Germinal center (tissue), 1 donor: Measurements from ENCODE around the gene NIPSNAP2.
"Not testable (repeated sequence)": the region's sequence is repeated elsewhere in the genome, so short reads cannot be mapped to it uniquely, and the experiment has no call there.

Experiments used
- DNase-seq: peaks from one replicate; pipeline ENCODE4 v3.0.0; 2012; ENCODE audit warnings: mixed read lengths, low spot score

Gene NIPSNAP2

GRCh38 chr7:55964261-55965099 is at the start of gene NIPSNAP2:
Gene NIPSNAP2 (plus strand): TSS chr7:55964585. CDS start chr7:55964610, 25 bp downstream.
- DNase-seq, result peak; percentile 80

- no peak for DNase-seq
Observed at GRCh38 chr7:55917771-55918170, 46.6 kb upstream of the NIPSNAP2 start.

DNA sequence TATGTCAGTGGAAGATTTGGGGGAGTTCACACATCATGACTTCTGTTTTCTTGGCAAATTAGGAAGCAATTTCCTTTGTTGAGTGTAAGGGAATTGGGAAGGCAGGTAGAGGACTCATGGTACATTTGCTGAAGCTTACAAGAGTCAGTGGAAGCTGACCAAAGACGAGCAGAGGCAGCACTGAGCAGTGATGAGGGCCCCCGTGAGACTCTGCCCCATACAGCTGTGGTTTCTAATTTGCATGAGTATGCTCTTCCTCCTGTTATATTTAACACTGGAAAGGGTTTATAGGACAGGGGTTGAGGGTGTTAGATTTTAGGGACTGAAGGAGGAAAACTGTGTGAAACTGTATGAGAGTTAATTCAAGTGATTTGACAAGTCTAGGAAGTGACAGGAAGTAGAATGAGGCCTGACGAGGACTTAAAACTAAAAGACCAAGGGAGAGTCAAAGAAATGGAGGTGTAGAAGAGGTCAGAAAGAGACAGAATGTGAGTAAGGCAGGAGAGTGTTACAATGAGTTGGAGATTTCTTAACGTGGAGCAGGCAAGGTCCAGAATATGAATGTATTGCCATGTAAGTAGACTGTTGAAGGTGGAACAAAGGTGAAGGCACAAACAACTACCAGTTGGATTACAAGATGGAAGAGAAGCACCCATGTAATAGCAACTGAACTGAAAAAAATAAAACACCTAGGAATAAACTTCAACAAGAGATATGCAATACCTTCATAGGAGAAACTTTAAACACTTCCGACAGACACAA is 36.2 kb upstream of the NIPSNAP2 start:
- peak; percentile 29 for DNase-seq

- DNase-seq, result no peak
Observed at GRCh38 chr7:55931421-55932151, 32.8 kb upstream of the NIPSNAP2 start.

DNA sequence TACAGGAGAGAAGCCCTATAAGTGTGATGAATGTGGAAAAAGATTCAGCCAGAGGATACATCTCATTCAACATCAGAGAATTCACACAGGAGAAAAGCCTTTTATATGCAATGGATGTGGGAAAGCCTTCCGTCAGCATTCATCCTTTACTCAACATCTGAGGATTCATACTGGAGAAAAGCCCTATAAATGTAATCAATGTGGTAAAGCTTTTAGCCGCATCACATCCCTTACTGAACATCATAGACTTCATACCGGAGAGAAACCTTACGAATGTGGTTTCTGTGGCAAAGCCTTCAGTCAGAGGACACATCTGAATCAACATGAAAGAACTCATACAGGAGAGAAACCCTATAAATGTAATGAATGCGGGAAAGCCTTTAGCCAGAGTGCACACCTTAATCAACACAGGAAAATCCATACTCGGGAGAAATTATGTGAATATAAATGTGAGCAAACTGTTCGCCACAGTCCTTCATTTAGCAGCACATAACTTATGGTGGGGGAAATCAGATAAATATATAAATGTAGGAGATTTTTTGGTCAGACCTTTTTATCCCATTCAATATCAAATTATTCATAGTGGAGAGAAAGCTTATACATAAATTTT is 24.8 kb upstream of the NIPSNAP2 start:
- no peak for DNase-seq

- DNase-seq, result no peak
Observed at GRCh38 chr7:55946545-55946944, 17.8 kb upstream of the NIPSNAP2 start.

DNA sequence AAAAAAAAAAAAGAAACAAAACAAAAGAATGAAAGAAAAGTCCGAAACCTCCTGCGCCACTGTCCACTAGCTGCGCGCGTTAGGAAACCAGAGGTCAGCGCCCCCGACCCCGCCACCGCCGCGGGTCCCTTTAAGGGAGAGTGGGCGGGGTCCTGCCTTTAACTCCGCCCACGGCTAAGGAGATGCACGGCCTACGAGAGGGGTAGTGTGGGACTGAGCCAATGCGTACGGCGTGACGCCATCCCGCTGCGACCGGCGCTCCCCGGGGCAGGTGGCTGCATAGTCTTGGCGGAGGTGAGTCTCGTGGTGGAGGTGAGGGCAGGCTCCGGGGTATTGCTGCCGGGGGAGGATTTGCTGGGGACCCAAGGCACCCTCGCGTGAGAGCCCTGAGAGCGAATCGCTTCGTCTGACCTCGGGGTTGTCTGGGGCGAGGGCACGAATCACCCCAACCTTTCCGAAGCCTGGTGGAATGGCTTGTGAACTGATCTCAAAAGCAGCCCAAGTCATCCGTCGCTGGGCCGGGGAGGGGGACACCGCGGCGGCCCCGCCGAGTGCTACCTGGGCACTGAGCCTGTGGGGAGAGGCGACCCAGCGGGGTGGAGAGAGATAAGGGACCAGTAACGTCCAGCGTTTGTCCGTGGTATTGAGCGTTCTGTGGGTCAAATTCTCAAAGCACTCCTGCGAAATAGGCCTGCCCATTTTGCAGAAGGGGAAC is 12.6 kb upstream of the NIPSNAP2 start, which contains the start of gene MRPS17:
Gene MRPS17, plus strand, starts transcription at position 241 of the 715 bp plus-strand sequence. CDS start 1,319 bp downstream, outside the sequence.
- peak; percentile 98 for DNase-seq

DNA sequence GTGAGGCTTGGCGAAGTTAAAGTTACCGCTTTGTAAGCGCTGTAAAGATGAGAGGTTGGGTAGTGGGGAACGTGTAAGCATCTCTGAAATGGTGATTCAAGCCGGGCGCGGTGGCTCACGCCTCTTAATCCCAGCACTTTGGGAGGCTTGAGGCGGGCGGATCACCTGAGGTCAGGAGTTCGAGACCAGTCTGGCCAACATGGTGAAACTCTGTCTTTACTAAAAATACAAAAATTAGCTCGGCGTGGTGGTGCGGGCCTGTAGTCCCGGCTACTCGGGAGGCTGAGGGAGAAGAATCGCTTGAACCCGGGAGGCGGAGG is 12.1 kb upstream of the NIPSNAP2 start:
- DNase-seq, result not testable (repeated sequence)

DNA sequence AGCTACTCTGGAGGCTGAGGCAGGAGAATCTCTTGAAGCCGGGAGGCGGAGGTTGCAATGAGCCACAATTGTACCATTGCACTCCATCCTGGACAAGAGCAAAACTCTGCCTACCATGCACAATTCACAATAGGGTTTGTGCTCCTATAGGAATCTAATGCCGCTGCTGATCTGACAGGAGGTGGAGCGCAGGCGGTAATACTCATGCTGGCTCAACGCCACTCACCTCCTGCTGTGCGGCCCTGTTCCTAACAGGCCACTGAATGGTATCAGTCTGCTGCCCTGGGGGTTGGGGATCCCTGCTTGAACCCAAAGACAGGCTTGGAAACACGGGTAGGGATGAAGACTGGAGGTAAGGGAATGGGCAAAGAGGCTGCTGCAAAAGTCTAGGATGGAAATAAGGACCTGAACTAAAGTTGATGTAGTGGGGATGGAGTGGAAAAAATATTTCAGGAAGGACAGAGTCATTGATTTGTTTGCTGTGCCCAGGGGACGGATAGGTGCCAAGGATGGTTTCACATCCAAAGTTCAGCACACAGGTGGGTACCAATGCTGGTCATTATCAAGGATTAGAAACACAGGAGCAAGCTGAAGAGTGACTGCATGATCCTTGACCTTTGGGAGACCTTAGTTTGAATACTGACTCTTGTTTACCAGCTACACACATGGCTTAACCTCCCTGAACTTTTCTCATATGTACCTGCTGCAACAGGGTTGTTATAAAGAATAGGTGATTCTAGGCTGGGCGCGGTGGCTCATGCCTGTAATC is 10.5 kb upstream of the NIPSNAP2 start:
- no peak for DNase-seq

DNA sequence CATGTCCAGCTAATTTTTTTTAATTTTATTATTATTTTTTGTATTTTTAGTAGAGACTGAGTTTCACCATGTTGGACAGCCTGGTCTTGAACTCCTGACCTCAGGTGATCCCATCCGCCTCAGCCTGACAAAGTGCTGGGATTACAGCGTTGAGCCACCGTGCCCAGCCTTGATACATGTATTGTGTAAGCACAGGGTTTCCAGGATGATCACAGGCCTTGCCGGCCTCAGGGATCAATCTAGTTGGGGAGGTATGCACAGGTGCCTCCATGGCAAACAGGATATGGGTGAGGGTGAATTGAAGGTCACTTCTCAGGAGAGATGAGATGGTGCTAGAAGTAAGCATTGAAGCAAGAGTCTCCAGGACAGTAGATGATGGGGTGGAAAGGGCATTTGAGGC is 7.2 kb upstream of the NIPSNAP2 start:
- DNase-seq, result no peak

- no peak for DNase-seq
Observed at GRCh38 chr7:55962014-55962413, 2.4 kb upstream of the NIPSNAP2 start.

DNA sequence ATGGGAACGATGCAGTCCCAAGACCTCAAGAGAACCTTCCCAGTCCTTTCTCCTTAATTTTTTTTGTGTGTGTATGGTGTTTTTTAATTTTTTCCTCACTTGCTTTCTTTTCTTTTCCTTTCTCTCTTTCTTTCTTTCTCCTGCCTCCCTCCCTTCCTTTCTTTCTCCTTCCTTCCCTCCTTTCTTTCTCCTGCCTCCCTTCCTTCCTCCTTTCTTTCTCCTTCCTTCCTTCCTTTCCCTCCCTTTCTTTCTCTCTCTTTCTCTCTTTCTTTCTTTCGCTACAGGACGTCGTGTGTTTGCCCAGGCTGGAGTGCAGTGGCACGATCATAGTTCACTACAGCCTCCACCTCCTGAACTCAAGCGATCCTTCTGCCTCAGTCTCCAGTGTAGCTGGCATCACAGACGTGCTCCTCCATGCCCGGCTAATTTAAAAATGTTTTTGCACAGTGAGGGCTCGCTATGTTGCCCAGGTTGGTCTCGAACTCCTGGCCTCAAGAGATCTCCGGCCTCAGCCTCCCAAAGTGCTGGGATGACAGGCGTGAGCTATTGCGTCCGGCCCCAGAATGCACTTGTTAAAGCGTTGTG is 709 bp upstream of the NIPSNAP2 start:
- no peak for DNase-seq

DNA sequence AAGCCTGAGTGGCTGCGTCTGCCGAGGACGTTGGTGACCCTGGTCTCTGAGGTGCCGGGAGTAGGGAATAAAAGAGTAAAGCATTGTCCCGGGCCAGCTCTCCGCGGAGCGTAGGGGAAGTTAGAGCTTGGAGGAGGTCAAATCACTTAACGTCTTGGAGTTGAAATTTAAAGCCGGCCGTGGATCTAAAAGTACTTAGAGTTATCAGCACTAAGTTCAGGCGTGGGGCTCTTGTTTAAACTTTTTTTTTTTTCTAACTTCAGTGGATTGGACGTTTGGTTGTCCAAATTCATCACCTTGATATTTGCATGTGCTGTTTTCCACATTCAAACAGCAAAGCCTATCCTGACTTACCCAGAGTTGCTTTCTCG is 700 bp downstream of the NIPSNAP2 start:
- DNase-seq, result peak; percentile 12

DNA sequence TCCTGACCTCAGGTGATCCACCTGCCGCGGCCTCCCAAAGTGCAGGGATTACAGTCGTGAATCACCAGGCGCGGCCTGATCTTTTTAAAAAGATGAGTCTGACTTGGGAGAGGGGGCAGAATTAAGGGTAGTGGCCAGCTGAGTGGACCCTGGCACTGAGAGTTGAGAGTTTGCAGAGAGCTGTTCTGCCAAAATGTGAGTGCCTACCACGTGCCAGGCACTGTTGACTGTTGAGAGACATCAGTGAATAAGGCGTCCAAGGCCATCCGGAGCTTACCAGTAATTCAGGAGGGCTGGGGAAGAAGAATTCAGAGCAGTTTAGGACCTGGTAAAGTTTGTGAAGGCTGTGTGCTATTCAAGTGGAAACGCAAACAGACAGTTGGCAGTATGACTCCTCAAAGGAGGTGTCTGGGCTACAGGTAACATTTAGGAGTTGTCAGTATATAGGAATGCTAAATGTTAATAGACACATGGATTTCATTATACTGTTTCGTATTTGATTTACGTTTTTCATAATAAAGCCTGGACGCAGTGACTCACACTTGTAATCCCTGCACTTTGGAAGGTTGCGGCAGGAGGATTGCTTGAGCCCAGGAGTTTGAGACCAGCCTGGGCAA is 1.5 kb downstream of the NIPSNAP2 start:
- DNase-seq, result no peak

DNA sequence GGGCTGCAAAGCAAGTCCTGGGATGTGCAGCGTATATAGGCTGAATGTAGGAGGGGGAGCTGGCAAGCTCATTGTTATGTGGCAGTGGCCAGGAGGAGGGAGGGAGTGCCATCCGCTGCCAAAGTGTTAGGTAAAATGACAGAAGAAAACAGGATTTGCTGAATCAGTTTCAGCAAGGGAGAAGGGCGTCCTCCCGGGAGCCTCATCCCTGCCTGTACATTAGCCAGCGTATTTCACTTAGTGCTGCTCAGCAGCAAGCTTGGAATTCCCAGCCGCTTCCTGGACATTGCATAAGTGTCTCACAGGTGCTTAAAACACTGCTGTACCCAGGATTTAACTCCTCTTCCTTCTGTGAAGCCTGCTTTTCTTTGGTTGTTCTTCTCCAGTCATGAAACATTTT is 2.5 kb downstream of the NIPSNAP2 start:
- DNase-seq, result no peak

GRCh38 chr7:55969391-55969790 is 5.0 kb downstream of the NIPSNAP2 start:
- DNase-seq, result no peak

DNA sequence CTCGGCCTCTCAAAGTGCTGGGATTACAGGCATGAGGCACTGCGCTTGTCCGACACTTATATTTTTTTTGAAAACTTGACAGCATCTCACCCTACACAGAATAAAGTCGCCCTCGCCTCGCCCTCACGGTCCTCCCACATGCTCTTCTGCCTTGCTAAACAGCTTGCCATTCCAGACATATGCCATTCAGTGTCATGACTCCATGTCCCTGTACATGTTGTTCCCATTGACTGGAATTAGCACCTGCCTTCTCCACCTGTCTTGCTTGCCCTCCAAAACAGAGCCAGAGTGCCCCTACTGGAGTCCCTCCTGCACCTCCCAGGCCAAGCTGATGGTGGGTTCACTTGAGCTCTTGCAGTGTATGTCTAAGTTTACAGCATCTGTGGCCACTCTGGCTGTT is 6.2 kb downstream of the NIPSNAP2 start:
- no peak for DNase-seq

DNA sequence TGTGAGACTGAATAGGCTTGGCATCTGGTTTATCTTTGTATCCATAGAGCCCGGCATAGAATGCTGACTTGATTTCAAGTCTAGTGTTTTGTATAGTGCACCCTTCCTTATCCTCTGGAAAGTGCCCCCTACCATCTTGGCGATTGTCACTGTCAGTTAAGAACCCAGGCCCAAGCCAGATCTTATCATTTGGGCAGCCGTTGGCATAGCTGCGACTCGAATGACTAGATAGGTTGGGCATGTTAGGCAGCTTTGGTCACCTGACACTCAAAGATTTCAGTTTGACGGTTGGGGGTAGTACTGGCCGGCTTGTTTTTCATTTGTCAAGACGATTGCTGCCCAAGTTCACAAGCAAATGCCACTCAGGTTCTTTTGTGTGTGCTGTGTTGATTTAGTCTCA is 6.6 kb downstream of the NIPSNAP2 start:
- DNase-seq, result no peak

GRCh38 chr7:55973747-55974250 is 9.4 kb downstream of the NIPSNAP2 start:
- no peak for DNase-seq
